ENCODE data around the gene PRKCA.

Gene PRKCA

DNA sequence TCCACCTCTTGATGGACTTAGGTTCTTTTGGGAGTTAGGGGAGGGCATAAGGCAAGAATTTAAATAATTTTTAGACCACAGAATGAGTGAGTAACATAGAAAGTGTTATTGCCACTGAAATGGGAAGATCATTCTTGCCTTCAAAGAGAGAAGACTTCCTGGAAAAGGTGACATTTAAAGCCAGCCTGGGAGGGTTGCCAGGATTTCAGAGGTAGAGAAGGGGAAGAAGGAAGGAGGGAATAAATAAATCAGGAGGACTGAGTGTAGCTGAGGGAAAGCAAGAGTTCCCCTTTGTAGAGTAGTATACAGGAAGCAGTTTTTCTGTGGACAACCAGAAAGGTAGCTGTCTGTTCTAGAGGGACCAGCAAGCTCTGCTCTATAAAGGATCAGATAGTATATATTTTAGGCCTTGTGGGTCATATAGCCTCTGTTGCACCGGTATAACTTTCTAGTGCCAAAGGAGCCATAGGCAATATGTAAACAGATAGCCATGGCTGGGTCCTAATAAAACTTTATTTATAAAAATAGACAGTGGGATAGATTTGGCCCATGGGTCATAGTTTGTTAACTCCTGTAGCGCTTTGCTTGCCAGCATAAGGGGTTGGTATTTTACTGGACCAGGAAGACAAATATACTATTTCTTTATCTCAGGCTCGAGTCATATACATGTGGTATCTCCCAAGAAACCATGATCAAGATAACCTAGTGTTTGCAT, 385.3 kb downstream of the PRKCA start:
- no peak for TF ChIP-seq ZFX (IDR thresholded peaks at IDR 0.05; ENCODE audit: borderline replicate concordance)
- TF ChIP-seq, protein P1, sequence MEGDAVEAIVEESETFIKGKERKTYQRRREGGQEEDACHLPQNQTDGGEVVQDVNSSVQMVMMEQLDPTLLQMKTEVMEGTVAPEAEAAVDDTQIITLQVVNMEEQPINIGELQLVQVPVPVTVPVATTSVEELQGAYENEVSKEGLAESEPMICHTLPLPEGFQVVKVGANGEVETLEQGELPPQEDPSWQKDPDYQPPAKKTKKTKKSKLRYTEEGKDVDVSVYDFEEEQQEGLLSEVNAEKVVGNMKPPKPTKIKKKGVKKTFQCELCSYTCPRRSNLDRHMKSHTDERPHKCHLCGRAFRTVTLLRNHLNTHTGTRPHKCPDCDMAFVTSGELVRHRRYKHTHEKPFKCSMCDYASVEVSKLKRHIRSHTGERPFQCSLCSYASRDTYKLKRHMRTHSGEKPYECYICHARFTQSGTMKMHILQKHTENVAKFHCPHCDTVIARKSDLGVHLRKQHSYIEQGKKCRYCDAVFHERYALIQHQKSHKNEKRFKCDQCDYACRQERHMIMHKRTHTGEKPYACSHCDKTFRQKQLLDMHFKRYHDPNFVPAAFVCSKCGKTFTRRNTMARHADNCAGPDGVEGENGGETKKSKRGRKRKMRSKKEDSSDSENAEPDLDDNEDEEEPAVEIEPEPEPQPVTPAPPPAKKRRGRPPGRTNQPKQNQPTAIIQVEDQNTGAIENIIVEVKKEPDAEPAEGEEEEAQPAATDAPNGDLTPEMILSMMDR (IDR thresholded peaks at IDR 0.05) = no peak
- no peak overlapping the region for H3K27ac ChIP-seq

DNA sequence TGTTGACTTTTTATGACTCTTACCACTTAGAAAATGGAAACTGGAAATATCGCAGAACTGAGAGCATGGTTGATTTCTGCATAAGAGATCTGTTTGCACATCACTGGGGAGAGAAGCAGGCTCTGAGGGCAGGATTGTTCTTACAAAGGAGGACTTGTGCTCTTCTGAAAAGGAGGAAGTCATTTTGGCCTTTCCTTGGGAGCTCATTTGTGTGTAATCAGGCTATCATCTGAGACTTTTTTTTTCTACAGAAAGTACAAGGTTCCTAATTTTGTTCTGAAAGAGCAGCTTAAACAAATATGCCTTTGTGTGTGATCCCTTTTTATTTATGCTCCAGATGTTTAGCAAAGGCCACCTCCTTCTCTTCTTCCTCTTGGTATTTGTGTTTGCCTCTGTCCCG, 386.8 kb downstream of the PRKCA start:
- TF ChIP-seq ZFX (IDR thresholded peaks at IDR 0.05; ENCODE audit: borderline replicate concordance) = no peak
- TF ChIP-seq, protein P1 (IDR thresholded peaks at IDR 0.05) = no peak
- H3K27ac ChIP-seq = no peak overlapping the region

DNA sequence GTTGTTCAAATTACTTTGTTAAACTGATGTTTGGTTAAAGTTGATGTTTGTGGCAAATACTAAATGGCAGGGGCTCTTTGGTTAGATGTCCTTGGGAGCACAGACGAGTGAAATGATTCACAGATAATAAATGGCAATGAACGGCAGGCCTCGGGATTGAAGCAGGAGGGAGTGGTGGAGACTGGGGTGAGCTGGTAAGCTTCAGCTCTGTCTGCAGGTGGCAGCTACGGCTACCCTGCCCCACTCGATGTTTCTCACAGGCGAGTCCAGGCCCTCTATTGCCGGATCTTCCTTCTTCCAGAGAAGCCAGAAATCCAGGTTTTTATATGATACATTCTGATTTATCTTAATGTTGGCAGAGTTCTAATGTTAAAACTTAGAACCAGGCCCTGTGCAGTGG, 387.8 kb downstream of the PRKCA start:
- no peak for TF ChIP-seq ZFX (IDR thresholded peaks at IDR 0.05; ENCODE audit: borderline replicate concordance)
- TF ChIP-seq, protein P1 (IDR thresholded peaks at IDR 0.05) = no peak
- no peak overlapping the region for H3K27ac ChIP-seq

DNA sequence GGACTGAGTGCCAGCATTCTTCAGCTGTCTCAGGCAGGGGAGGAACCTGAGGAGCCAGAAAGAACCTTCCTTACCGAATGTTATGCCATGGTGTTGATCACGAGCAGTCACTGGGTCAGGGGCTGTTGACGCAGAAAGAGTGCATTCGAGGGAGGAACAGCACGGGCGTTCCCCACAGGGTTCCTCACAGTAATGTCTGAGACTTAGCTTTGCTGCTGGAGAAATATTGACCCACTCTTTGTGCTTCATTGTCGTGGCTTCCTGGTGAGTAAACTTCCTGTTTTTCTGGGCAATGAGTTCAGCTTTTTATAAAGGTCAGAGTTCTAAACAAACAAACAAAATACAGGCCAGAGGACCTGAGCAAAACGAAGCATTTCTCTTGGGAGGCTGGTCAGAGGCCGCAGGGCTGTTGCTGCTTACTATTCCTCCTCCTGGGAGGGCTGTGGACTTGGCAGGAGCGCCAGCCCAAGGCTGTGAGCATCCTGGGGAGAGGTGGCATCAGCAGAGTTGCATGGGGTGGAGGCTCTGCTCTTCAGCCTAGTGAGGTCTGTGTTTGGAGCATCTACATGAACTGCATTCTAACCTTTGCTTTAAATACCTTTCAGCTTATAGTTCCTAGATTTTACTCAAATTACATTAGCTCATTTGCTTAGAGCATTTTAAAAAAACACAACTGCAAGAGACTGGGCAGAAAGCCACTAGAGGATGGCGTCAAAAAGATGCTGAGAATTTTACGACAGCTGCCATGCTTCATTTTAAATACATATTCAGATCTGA, 389.4 kb downstream of the PRKCA start:
- TF ChIP-seq ZFX (IDR thresholded peaks at IDR 0.05; ENCODE audit: borderline replicate concordance) = no peak
- TF ChIP-seq, protein P1 (IDR thresholded peaks at IDR 0.05) = no peak
- H3K27ac ChIP-seq = peak overlapping the region; percentile 66

DNA sequence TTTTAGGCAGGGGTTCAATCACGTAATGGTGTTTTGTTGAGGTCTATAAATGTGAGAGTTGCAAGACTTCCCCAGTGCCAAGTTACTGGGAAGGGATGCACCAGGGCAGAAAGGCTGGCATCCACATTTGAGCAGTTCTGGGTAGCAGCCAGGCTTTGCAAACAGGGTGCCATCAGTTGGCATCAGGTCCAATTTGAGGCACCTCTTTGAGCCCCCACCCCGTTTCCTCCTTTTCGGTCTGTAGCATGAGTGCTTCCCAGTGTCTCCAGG, 389.9 kb downstream of the PRKCA start:
- H3K27ac ChIP-seq = peak overlapping the region; percentile 66
- TF ChIP-seq, protein P1 (IDR thresholded peaks at IDR 0.05) = no peak
- no peak for TF ChIP-seq ZFX (IDR thresholded peaks at IDR 0.05; ENCODE audit: borderline replicate concordance)

DNA sequence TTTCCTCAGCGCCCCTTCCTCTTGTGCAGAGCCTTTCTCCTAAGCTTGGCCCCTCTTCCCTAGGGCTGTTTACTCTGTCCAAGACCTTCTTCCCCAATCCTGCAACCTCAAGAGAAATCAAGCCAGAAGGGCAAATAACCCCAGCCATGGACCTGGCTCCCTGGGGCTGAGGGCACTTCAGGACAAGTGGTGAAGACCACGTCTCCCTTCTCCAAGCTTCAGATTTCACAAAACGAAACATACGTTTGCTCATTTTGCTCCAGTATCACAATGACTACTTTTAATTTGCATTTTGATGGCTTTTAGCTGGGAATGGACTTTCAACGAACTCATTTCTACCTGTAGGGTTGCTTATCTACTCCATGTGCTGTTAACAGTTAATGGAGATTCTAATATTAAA, 392.7 kb downstream of the PRKCA start:
- TF ChIP-seq, protein P1 (IDR thresholded peaks at IDR 0.05) = no peak
- TF ChIP-seq ZFX (IDR thresholded peaks at IDR 0.05; ENCODE audit: borderline replicate concordance) = no peak
- H3K27ac ChIP-seq = no peak overlapping the region

DNA sequence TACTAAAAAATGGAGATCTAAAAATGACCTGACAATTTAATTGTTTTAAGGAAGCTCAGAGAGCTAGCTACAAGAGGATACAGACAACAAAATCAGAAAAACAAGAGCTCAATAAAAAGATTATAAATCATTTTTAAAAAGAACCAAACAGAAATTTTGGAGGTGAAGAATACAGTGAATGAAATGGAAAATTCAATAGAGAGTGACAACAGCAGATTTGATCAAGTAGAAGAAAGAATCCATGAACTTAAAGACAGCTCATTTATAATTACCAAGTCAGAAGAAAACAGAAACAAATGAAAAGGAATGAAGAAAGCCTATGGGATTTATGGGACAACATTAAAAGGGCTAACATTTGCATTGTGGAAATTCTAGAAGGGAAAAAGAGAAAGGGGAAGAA, 395.9 kb downstream of the PRKCA start:
- no peak overlapping the region for H3K27ac ChIP-seq
- TF ChIP-seq, protein P1 (IDR thresholded peaks at IDR 0.05) = no peak
- TF ChIP-seq ZFX (IDR thresholded peaks at IDR 0.05; ENCODE audit: borderline replicate concordance) = no peak
